Activated T-cell treated with anti-CD3 and anti-CD28 coated beads, Interleukin-2, amount 50 U/mL, for 48 hours (primary cell): Measurements from ENCODE around the gene MPZL1.

Experiments used
- DNase-seq, 2 experiments: peaks; one replicate each; pipeline ENCODE4 v3.0.0-alpha.2; 2020

Gene MPZL1

DNA sequence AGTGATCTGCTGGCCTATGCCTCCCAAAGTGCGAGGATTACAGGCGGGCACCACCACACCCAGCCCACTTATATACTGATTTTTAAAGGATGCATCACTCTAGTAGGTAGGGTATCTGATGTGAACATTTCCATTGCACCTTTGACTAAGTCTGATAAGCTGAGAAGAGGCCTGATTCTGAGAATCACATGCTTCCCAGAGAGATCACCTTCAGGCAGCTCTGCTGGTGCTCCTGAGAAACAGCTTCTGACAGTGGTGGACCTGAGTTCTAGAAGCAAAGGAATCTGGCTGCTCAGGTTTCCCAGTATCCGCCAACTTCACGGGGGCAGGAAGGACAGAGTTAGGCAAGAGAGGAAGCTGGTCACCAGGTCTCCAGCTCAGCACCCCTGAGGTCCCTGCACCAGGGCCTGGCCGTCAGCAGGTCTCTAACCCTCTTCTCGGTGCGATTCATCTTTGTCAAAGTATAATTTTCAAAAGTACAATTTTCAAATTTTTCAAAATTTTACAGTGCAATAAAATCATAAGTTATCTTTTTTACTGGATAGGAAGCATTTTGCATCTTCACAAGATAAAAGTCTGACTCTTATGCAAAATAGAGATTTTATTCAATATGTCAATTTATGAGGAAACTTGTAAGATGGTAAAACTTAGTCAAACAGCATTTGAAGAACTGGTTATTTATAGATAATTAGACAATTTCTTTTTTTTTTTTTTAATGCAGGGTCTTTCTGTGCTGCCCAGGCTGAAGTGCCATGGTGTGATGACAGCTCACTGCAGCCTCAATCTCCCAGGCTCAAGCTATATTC lies 25.8 kb upstream of the MPZL1 start:
- no peak for DNase-seq

DNA sequence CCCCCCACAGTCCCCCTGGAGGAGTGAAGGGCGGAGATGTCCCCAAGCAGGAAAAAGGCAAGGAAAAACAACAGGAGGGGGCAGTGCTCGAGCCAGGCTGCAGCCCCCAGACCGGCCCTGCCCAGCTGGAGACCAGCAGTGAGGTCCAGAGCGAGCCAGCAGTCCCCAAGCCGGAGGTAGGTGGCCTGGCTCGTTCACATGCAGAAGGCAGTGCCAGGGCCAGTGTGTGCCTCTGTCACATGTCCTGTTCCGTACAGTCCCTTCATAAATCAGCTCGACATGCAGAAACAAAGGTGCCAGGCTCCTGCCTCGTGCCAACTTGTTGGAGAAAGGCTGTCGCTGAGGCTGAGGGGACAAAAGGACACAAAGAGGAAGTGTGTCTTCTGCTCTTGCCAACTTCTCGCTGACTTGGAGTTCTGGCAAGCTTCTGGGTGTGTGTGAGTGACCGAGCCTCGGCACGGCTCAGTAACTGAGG lies 24.1 kb upstream of the MPZL1 start:
- no peak for DNase-seq

DNA sequence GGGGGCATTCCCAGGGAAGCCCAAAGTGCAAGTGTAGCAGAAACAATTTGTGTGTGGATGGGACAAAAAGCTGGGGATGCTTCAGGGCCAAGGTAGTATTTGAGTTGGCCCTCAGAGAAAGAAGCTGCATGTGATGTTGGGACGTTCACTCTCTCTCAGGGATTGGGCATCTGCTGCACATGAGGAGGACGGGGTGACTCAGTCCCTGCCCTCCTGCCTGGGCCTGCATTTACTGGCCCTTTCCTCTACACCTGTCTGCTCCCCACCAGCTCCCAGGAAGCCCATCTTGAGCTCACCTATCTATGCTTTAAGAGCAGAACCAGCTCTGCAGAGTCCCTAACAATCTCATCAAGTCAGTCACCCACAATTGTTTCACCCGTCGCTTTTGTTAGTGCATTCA lies 23.5 kb upstream of the MPZL1 start:
- no peak for DNase-seq

DNA sequence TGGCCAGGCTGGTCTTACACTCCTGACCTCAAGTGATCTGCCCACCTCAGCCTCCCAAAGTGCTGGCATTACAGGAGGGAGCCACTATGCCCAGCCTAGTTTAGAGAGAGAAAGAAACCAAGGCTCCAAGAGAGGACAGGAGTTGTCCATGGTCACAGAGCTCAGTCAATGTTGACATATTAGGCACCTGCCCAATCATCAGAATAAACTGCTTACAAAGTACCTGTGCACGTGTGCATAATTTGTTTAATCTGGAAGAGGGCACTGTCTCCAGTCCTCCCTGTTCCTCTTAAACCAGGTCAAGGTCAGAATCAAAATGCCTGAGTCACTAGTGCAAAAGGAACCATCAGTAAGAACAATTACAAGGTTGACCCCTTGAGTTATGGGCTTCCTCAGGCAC lies 20.3 kb upstream of the MPZL1 start:
- DNase-seq, result no peak

DNA sequence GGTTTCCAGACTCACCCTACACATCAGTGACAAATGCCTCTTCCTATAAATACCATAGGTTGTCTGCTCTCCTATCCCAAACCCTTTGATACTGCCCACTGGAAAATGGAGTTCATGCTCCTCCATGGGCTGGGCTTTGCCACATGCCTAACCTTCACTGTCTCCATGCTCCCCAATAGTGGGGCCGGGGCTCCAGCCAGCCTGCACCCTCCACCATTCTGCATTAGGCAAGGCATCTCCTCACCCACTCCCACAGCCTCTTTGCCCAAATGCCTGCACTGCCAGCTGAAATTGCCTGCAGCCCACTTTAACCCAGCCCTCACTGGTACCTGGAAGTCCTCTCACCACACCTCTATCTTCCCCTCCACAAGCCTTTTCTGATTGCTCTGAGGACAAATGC lies 18.2 kb upstream of the MPZL1 start:
- no peak for DNase-seq

DNA sequence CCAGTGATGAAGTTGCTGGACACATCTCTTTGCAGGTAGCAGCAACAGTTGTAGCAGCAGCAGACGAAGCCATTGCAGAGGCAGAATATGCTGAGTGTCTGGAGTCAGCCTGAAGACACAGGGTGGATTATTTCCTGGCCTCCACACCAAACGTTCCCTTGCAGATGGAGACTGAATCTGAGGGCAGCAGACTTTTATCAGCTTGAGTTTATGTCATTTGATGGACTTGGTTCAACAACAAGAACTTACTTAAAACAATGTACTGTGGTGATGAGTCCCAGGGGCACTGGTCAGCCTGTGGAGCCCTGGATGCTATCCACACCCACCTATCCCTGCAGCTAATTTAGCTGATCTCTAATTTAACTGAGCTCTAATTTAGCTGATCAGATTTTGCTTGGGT lies 17.1 kb upstream of the MPZL1 start:
- no peak for DNase-seq

DNA sequence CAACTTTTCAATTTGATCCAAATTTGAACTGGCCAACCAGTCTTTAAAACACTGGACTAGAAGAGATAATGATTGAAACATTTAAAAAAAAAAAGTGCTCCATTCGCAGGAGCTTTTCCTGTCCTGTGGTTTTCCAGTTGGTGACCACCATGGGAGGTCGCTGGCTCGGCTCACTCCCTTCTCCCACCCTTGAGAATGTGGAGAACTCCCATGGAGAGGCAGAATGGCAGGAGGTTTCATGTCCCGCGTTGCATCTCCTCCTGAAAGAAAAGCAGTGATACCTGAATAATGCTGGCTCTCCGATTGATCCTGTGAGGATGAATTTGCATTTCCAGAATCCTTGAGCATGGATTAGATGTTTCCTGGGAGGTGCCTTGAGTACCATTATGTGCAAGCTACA lies 16.5 kb upstream of the MPZL1 start:
- no peak for DNase-seq

DNA sequence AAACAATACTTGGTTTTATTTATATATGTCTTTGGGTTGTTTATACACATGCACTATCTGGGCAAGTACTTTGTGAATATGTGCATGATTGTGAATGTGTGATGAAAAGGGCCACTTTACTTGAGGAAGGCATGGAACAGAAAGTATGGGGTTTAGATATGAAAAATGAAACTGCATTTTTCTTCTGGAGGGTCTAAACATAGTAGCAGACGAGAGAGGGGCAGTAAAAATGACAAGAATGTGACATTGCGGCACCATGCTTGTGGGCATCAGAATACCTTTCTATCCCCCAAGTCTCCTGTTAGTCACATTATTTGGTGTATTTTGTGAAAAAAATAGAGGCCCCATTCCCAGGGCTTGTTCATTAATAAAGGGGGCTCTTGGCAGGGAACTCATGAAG lies 15.4 kb upstream of the MPZL1 start:
- no peak for DNase-seq

DNA sequence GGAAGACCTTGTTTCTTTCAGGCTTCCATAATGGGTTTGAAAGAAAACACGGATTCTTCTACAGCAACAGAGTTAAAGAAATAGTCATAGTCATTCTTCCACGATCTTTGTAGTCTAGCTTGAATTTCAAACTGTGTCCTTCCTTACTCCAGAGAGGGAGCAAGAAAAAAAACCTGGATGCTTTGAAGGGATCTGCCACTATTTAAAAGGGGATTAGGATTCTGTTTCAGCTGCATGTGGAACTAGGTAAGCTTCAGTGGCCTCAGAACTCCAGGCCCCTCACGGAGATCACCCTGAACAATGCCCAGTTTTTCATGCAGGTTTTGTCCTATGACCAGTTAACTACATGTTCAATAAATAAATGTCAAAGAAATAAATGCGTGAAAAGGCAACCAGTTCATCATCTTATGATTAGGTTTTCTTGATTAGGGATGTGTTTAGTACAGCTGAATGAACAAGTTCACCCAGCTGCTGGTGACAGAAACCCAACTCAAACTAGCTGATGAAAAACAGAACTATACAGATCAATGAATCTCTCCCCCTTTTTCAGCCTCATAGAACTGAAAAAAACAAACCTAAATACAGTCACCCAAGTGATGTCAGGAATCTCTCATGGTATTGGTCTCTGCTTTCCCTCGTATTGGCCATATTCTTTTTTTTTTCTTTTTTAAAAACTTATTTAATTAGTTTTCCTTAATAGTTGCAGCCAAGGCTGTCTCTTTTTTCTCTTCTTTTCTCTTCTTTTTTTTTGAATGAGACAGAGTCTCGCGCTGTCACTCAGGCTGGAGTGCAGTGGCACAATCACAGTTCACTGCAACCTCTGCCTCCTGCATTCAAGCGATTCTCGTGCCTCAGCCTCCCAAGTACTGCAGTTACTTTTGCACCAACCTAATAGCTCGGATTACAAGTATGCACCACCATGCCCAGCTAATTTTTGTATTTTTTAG lies 14.6 kb upstream of the MPZL1 start:
- DNase-seq, result no peak

DNA sequence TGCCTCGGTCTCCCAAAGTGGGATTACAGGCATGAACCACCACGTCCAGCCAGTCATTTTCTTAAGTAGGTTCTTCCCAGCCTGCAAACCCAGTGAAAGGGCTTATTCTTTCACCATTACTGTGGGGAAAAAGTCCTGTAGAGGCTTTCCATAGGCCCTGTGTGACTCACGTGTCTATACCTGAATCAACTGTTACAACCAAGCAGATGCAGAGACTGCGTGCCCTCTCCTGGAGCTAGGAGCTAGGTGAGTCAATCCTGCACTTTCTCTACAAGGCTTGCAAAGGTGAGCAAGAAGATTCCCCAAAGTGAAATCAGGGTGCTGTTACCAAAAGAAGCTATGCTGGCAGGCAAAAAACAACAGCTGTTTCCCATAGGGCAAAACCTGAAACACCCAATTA lies 13.8 kb upstream of the MPZL1 start:
- DNase-seq, result no peak

DNA sequence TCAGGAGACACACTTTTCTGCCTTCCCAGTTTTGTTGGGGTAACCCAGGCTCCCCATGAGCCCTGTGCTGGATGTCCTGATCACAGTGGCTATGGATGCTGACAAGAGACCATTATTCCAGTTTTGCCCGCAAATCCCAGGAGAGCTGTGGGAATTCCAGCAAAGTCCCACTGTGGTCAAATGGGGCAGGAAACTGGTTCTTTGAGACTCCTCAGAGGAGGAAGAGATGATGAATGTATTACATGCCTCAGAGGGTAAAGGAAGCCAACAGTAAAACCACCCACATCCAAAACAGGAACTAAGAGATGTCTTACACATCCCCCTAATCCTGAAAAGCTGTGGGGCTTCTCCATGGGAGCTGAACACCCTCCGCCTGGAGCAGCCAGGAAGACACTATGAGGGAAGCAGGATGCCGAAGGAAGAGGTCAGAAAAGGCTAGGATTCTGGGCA lies 12.8 kb upstream of the MPZL1 start:
- no peak for DNase-seq

DNA sequence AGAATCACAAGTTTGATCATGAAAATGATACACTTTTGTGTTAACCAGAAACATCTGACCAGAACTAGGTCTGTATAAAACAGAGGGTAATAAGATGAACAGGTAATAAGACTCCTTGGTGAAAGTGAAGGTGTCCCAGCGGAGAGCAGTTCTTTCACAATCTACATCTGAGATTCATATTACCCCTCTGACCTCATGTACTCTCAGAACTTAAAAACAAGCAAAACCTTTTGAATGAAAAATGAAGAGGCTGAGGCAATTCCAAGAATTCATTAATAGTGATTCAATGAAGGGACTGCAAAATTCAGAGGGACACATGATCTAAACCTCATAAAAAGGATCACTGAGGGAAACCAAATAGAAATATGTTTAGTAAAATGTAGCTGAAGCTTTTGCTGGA lies 10.9 kb upstream of the MPZL1 start:
- no peak for DNase-seq

DNA sequence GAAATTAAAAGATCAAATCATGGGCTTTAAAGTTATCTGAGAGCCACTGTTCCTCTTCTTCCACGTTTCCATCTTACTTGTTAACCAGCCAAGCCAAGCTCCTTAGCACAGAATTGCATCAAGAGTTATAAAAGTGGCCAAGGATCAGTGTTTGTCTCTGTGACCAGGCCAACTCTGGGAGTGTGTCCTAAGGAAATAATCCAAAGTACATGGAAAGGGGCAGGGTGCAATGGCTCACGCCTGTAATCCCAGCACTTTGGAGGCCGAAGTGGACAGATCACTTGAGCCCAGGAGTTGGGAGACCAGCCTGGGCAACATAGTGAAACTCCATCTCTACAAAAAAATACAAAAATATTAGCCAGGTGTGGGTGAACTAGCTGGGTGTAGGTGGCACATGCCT lies 10.0 kb upstream of the MPZL1 start:
- DNase-seq, result no peak

DNA sequence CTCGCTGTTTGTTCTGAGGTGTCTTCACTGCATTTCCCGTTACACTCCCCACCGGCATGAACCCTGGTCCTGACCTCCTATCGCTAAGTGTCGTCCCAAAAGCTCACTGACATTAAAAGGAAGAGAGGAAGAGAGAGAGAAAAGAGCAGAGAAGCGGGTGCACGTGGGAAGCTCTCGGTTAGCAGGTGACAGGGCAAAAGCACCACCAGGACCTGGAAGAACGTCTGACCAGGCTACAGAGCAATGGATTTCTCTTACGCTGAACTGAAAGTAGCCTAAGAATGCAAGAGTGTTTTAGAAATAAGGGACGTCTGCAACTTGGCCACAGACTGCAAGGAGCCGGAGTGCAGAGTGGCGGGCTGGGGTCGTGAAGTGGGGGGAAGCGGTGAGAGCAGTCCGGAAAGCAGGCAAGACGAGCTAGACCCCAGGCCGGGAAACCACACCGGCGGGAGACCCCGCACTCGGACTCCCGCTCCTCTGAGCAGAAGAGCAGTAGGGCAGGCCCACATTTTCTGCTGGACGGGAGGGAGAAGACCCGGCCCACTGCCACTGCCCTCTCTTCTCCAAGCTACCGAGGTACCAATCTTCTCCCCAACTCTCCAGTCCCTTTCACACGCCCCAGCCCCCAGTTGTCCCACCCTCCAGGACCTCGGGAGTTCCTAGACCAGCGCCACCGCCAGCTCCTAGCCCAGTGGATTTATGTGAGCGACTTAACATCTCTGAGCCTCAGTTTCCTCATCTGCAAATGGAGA lies 8.3 kb upstream of the MPZL1 start:
- peak; percentile 60 to 61 for DNase-seq

DNA sequence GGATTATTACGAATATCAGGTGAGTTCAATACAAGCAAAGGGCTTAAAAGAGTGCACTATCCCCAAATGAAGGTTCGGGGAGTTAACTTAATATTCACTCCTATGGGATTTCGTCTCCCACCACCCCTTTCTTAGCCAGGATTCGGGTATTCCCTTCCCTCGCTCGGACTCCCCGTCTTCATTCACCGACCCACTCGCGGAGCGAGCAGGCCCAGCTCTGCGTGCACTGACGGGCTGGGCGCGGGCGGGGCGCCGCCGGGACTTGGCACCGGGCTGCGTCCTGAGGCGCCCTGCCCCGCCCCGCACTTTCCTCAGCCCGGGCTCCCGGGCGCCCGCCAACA lies 7.7 kb upstream of the MPZL1 start:
- DNase-seq, result no peak

DNA sequence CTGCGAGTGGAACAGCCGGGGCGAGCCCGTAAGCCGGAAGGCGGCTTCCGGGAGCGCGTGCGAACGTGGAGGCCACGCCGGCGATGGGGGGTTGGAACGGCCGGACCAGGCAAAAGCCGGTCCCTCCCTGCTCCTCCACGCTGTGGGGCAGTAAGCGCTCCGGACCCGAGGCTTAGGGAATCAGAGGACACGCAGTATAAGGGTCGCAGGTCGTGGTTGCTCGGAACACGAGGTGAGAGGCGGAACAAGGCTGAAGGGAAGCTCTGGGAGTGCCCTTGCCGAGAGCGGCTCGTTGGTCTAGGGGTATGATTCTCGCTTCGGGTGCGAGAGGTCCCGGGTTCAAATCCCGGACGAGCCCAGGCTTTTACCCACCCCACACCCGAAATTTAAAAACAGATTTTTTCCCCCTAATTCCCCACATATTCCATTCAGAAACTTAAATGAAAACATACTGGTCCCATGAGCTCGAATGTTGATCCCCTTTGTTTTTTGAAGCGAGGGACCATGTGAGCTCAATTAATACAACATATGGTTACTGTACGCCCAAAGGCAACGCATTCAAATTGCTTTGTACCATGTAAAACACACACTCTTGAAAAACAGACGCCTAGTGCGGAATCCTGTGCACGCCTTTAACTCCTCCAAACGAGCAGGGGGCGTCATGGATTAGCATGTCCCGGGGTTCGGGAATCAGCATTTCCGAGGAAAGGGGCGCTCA lies 7.2 kb upstream of the MPZL1 start:
- DNase-seq, result peak; percentile 96 to 98

DNA sequence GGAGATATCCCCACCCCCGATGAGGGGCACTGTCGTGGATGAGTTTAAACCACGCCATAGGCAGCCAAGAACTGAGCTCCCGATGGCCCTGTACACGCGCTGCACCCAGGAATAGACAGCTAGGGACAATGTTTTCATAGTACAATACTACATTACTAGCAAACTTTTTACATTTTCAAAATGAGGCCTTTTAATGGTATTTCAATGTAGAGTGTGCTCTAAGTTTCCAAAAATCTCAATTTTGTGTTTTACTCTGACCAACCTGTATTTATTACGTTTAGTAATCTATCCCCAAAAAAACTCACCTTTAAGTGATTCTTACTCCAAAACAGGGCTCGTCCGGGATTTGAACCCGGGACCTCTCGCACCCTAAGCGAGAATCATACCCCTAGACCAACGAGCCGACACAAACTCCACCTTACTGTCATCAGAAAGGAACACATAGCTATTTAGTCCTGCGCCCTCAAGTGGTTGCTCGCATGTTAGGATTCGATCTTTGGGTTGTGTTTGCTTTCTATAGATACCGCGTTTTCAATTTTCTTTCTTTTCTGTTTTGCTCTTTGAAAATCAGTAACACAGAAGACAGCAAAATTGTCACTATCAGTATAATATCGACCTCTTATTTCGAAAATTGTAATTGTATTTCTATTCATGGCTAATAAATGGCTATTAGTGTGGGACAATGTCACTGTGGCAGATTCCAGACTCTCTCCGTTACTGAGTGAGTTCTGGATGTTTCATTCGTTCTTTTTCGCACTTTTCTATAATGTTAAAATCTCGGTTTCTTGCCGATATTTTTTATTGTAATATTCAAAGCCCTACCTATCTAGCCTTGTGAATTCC lies 6.4 kb upstream of the MPZL1 start:
- peak; percentile 95 to 98 for DNase-seq

DNA sequence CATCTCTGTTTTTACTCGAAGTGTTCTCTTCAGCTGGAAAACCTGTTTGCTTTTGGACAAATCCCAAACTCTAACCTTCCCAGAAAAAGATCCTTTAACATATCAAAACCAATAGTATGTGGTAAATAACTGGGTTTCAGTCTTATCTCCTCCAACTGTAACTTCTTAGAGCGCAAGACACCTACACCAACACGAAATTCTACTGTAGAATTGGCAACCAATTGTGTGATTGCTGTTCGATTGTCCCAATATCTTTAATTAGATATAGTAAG lies 5.8 kb upstream of the MPZL1 start:
- no peak for DNase-seq

DNA sequence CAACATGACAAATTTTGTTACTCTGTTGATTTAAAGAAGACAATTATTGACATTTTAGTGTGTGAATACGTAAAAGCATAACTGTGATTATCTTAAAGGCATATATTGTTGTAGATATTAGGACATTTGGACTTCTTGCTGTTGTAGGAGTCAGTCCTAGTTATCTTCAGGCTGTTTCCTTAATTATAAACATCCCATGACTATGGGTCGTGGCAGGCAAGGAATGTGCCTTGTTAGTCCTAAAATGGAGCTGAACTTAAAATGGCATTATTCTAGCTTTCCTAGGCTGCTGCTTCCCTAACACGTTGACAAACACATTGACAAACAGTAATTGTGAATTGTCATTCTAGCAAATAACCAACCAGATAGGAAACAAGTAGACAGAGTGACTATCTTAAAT lies 4.4 kb upstream of the MPZL1 start:
- DNase-seq, result no peak

DNA sequence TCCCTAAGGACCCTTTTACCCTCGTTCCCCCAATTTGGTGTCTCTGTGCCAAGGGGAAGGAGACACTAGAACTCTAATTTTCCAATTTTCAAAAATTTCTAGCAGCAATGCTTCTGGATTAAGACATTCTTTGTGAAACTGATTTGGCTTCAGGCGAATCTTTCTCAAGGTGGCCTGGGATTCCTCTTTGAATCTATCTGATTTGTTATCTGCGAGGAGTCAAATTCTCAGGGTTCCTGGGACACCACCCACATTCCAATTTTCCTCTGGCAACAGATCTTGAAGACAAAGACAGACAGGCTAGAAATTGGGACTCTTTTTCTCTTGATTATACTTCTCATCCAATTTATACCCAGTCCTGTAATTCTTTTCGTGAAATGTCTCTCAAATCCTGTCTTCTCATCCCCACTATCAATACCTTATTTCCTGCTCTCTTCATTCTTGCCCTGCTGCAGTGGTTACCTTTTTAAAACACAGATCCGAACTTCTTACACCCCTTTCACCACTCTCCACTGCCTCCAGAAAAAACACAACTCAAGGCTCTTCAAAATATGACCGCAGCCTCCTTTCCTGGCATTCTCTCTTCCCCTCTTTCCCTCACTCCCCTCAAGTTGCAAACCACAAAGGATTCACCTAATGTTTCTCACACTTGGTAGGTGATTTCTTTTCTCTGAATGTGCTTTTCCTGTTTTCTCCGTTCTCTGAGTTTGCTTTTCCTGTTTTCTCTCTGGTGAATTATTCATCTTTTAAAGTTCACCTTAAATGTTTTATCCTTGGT lies 2.7 kb upstream of the MPZL1 start:
- DNase-seq, result no peak
